IPS DF 6.9 (cell line): ENCODE measurements around the gene TOR1B.

Source experiments
- DNase-seq: peaks from one replicate; pipeline ENCODE4 v3.0.0-alpha.2; 2013; ENCODE audit warnings: low read depth, low spot score
- H3K27ac ChIP-seq: one replicate; pipeline ENCODE4 v1.5.1; 2013; ENCODE audit warnings: low read length, control low read depth
- H3K27me3 ChIP-seq: 2 replicates; pipeline ENCODE4 v1.6.1; 2013; ENCODE audit warnings: mild to moderate bottlenecking, low read length; ENCODE audit not compliant: control insufficient read depth, insufficient read depth
- H3K36me3 ChIP-seq: 2 replicates; pipeline ENCODE4 v1.6.1; 2013; ENCODE audit warnings: low read length; ENCODE audit not compliant: control insufficient read depth, insufficient read depth
- H3K4me1 ChIP-seq: 2 replicates; pipeline ENCODE4 v1.6.1; 2013; ENCODE audit warnings: low read length; ENCODE audit not compliant: control insufficient read depth, insufficient read depth
- H3K4me3 ChIP-seq: 2 replicates; pipeline ENCODE4 v1.5.1; 2013; ENCODE audit warnings: mild to moderate bottlenecking, low read length
- H3K9me3 ChIP-seq: 2 replicates; pipeline ENCODE4 v1.6.1; 2013; ENCODE audit warnings: low read length, inconsistent platforms; ENCODE audit not compliant: control insufficient read depth, insufficient read depth
- WGBS: extraction: QIAGEN DNeasy Blood & Tissue Kit; methylation state at CpG from one replicate; pipeline ENCODE4 v1.1.7; 2013; ENCODE audit warnings: mixed read lengths, missing lambda C conversion rate; ENCODE audit not compliant: insufficient read length, insufficient coverage; 5-methylcytosine and 5-hydroxymethylcytosine counted together

Gene TOR1B

GRCh38 chr9:129854588-129855110 lies 51.7 kb downstream of the TOR1B start:
- Histone ChIP-seq H3K27me3 (no peaks in the 10 kb centered on the region), H3K4me3 (no peak overlapping the region), H3K27ac (no peak overlapping the region), H3K4me1 (no peaks in the 10 kb centered on the region), H3K36me3 (0 out of 2 replicates have a peak, but pooled peaks cover 2% of the 10 kb centered on the region), H3K9me3 (no peaks in the 10 kb centered on the region)
- no peak for DNase-seq
- WGBS = no CpG with 5 or more reads among the region's 4 CpGs

- H3K4me3 ChIP-seq = no peak overlapping the region
- WGBS = no CpG with 5 or more reads among the region's 7 CpGs
- no peak for DNase-seq
- H3K9me3 ChIP-seq = no peaks in the 10 kb centered on the region
- H3K4me1 ChIP-seq = no peaks in the 10 kb centered on the region
- no peak overlapping the region for H3K27ac ChIP-seq
- 0 out of 2 replicates have a peak, but pooled peaks cover 2% of the 10 kb centered on the region for H3K36me3 ChIP-seq
- H3K27me3 ChIP-seq = no peaks in the 10 kb centered on the region
Observed at GRCh38 chr9:129857207-129857606, 54.2 kb downstream of the TOR1B start.

DNA sequence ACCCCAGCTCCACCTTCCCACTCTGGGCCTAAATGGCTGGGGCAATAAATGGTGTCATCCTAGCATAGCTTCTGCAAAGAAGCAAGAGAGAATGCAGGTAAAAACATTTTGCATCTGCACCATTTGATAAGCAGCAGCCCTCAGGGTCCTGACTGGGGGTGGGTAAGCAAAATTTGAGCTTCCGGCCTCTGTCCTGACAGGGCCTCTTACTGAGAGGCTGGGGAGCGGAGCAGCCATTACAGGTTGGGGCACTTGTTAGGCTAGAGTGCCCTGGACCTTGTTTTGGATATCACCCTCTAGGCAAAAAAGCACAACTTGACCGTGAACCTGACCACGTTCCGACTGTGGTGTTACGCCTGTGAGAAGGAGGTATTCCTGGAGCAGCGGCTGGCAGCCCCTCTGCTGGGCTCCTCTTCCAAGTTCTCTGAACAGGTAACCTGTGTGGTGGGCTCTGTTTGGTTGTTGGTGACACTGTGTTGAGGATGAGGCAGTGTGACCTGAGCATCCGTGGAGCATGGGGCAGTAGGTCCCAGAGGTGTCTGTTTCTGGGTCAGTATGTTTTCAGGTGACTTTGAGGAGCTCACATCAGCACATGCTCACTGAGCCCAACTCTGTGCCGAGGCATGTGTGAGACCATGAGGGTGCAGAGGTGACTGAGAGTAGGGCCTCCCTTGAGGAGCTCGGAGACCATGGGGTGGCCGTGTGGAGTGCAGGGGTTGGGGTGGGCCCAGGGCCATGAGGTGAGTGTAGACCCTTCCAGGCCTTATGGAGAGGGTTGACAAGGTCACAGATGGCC lies 55.4 kb downstream of the TOR1B start:
- WGBS = no CpG with 5 or more reads among the region's 11 CpGs
- no peaks in the 10 kb centered on the region for H3K9me3 ChIP-seq
- 0 out of 2 replicates have a peak, but pooled peaks cover 2% of the 10 kb centered on the region for H3K36me3 ChIP-seq
- no peaks in the 10 kb centered on the region for H3K27me3 ChIP-seq
- H3K27ac ChIP-seq = no peak overlapping the region
- no peak overlapping the region for H3K4me3 ChIP-seq
- no peaks in the 10 kb centered on the region for H3K4me1 ChIP-seq
- DNase-seq = no peak
